AG04449 (cell line): Measurements from ENCODE around the gene BCOR.

ENCODE experiments used
- CTCF ChIA-PET: fragments of 350-600 bp; formaldehyde crosslinking; extraction: SDS; loops from one replicate; lab custom pipeline; 2021; ENCODE audit warnings: antibody characterized with exemption; lab: Yijun Ruan, JAX
- POLR2A ChIA-PET: fragments of 400-600, 350-600 bp; formaldehyde crosslinking; extraction: SDS; loops from one replicate; lab custom pipeline; 2020; ENCODE audit warnings: antibody characterized with exemption, inconsistent platforms; lab: Yijun Ruan, JAX
- DNase-seq: peaks from one replicate; pipeline ENCODE4 v3.0.0-alpha.2; 2010; ENCODE audit warnings: low read depth, low spot score
- H3K4me3 ChIP-seq: 2 replicates; pipeline ENCODE4 v1.5.1; 2011; ENCODE audit warnings: low read depth, mild to moderate bottlenecking, control low read depth, low read length
- TF ChIP-seq, protein P1 (sequence below): IDR thresholded peaks from one replicate; pipeline ENCODE4 v1.5.1; 2011; ENCODE audit warnings: mild to moderate bottlenecking, moderate library complexity, low read length, control low read depth, inconsistent platforms; ENCODE audit not compliant: insufficient read depth; ENCODE audit errors: missing control alignments

BCOR gene

DNA sequence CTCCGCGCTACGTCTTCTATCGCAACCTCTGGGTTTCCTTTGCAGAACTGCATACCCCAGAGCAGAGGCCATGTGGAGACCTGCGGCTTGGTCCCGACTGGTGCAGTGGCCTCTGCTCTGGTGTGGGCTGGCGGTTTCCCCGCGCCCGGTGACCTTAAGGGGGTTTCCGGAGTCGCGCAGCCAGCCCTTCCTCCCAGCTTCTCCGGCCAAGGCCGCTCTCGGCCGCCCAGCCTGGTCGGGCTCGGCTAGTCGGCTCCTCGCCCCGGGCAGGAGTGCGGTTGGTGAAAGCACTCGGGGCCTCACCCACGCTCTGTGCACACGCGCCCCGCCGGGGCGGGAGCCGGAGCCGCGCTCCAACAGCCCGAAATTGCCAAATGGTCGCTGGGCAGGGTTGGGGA is 84.9 kb downstream of the BCOR start:
- TF ChIP-seq, protein P1, sequence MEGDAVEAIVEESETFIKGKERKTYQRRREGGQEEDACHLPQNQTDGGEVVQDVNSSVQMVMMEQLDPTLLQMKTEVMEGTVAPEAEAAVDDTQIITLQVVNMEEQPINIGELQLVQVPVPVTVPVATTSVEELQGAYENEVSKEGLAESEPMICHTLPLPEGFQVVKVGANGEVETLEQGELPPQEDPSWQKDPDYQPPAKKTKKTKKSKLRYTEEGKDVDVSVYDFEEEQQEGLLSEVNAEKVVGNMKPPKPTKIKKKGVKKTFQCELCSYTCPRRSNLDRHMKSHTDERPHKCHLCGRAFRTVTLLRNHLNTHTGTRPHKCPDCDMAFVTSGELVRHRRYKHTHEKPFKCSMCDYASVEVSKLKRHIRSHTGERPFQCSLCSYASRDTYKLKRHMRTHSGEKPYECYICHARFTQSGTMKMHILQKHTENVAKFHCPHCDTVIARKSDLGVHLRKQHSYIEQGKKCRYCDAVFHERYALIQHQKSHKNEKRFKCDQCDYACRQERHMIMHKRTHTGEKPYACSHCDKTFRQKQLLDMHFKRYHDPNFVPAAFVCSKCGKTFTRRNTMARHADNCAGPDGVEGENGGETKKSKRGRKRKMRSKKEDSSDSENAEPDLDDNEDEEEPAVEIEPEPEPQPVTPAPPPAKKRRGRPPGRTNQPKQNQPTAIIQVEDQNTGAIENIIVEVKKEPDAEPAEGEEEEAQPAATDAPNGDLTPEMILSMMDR, result no peak
- peak overlapping the region; percentile 59 for H3K4me3 ChIP-seq
- POLR2A ChIA-PET, result interaction anchor here (0.7 to 1.7 kb wide), 3 partner anchors 84 to 277 kb away, joined by 3 to 7 read pairs (median 4); no protein-coding TSS in a partner anchor

DNA sequence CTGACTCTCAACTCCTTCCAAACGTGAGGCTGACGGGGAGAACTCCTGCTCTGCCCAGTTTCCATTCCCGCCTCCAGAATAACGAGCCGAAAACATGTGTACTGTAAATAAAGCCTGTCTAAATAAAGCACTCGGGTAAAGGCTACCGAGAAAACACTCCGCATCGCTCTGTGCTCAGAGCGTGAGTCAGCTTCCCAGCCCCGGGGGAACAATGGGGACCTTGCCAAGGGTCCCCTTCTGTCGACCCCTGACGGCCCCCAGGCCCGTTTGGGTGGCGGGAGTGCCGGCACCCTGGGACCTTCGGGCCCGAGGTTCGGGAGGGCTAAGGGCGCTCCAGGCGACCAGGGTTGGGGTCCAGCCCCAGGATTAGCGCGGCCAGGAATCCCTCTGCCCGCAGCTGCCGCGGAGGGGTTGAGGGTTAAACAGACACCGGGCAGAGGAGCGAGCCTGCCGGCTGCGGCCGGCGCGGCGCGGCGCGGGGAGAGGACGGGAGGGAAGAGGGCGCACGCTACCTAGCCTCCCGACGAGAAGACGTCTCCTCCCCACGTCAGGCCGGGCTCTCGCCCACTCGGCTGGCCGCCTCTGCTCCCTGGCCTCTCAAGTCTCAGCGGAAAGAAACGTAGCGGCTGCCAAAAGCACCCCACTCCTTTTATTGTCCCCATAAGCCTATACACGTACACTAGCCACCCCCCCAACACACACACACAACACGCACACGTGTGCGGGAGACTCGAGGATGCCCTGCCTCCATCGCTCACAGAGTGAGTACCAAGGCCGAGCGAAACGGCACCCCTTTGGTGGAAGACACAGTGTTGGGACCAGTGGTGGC is 85.5 kb downstream of the BCOR start:
- TF ChIP-seq, protein P1, result no peak
- H3K4me3 ChIP-seq, result no peak overlapping the region
- ChIA-PET CTCF (interaction anchor here (1.5 kb wide), 1 partner anchor 281 kb away, joined by 4 read pairs; no protein-coding TSS in a partner anchor), POLR2A (no interaction called here)
- no peak for DNase-seq

More for the DNA sequence above, 84.9 kb downstream of the BCOR start:
- DNase-seq, result no peak
- CTCF ChIA-PET, result interaction anchor here (1.0 to 1.5 kb wide), 5 partner anchors 11 to 282 kb away, joined by 3 to 4 read pairs (median 3); no protein-coding TSS in a partner anchor

DNA sequence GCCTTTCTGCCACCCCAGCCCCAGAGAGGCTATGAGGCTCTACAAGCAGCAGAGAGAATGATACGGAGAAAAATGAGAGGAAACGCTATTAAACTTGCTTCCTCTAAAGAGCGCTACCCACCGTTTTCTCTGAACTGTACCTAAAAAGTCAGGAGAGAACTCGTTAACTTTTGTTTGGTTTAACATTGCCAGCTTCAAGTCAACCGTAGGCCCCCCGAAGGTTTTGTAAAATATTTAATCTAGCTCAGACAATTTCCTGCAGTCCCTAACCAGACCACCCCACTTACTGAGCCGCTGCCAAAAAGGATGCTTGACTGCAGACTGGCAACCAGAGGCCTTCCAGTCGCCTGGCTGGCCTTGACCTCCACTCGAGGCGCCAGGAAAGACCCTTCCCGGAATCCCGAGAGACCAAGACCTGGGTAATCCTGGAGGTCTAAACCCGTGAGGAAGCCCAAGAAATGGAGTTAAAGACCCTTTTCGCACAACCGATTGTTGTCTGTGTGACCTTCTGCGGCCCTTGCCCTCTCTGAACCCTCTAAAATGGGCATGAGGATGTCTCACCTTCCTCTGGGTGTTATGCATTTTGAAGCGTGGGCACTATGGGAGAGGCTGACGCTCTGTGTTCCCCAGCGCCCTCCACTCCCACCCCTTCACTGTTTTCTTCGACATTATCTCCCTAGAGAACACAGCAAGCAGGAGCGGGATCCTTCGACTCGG is 86.3 kb downstream of the BCOR start:
- no peak overlapping the region for H3K4me3 ChIP-seq
- ChIA-PET POLR2A (no interaction called here), CTCF (interaction anchor here (0.9 kb wide), 1 partner anchor 160 kb away, joined by 3 read pairs; no protein-coding TSS in a partner anchor)
- TF ChIP-seq, protein P1, result no peak
- DNase-seq, result no peak

DNA sequence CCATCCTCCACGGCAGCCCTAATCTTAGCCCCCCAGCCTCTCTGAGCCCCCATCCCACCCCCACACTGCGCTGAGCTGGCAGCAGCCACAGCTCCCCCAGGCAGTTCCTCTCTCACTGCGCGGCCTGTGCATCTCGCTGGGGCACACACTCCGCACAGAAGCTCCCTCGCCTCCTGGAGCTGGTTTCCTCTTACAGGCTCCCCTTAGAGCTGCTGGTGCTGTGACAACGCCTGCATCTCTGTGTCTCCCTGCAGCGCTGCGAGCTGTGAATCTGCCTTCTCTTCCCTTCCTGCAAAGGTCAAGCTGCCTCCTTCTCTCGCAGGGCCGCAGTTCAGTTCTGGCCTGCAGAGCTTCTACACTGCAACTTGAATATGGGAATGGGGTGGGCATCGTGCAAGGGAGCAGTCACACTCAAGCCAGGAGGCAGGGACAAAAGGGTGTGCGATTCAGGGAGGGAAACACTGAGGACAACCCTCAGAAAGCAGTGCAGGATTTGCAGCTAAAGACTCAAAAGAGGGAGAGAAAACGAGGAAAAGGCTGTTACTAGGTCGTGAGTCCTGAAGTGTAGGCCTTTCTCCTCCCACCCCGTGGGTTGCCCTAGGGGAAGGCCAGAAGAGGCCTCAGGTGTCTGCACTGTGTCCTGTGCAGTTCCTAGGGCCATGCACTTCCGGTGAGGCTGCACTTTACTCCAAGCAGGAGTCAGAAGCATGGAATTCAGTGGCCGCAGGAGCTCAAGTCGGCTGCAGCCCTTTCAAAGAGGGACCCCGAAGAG is 87.0 kb downstream of the BCOR start:
- no peak overlapping the region for H3K4me3 ChIP-seq
- CTCF ChIA-PET, result interaction anchor here (0.9 kb wide), 1 partner anchor 159 kb away, joined by 3 read pairs; no protein-coding TSS in a partner anchor
- DNase-seq, result no peak
- TF ChIP-seq, protein P1, result no peak
- POLR2A ChIA-PET, result no interaction called here

DNA sequence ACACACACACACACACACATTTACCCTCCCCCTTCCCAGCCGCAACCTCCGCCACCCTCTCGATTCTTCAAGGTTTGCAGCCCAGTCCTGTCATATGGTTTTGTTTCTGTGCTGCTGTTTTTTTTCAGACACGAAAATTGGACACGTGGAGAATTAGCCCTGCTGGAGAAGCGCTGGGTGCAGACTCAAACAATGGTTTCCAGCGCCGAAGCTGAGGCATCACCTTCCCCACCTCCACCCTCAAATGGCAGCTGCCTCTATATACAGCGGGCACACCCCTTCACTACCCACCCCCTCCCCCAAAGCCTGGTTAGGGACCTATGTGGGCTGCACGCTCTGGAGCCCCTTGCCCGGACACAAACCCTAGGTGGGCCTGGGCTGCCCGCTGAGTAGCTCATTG is 87.9 kb downstream of the BCOR start:
- no peak overlapping the region for H3K4me3 ChIP-seq
- TF ChIP-seq, protein P1, result no peak
- ChIA-PET CTCF (no interaction called here), POLR2A (no interaction called here)
- DNase-seq, result no peak

DNA sequence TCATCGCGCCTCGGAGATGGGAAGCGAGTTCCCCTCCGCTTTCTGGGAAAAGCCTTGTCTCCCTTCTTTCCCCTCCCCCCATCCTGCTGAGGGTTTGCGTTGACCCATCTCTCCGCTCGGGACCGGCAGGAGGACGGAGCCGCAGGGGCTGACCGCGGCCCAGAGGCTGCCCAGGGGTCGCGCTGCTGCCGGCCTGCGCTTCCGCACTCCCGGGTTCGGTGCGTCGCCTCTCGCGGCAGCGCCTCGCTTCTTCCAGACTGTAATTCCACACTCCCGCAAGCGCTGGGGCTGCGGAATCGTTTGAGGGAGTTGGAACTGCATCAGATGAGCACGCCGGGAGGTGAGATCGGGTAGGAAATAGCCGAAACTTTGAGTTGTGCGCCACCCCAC is 88.3 kb downstream of the BCOR start:
- TF ChIP-seq, protein P1, result no peak
- no peak for DNase-seq
- H3K4me3 ChIP-seq, result no peak overlapping the region
- POLR2A ChIA-PET, result no interaction called here
- CTCF ChIA-PET, result no interaction called here
